RWPE1 (cell line): ENCODE measurements around the gene TSPAN9.
A peak's percentile ranks its signal among the peaks of the same experiment; 100 is the strongest.

Experiments
- CTCF ChIA-PET: fragments of 350-600 bp; sonication (Branson Sonifier 250); formaldehyde crosslinking; extraction: SDS; loops from one replicate; lab custom pipeline; 2021; lab: Yijun Ruan, JAX
- POLR2A ChIA-PET: fragments of 400-600 bp; formaldehyde crosslinking; extraction: SDS; loops from one replicate; lab custom pipeline; 2020; ENCODE audit warnings: antibody characterized with exemption; ENCODE audit not compliant: low non-redundant PET; lab: Yijun Ruan, JAX
- DNase-seq: peaks from one replicate; pipeline ENCODE4 v3.0.0; 2012; ENCODE audit warnings: low spot score
- H3K27ac ChIP-seq: fragments of 450-650 bp; 2 replicates; pipeline ENCODE4 v1.5.1; 2017
- TF ChIP-seq, protein P1 (sequence below): fragments of 450-650 bp; conservative IDR thresholded peaks from 2 replicates; pipeline ENCODE4 v1.5.1; 2017; ENCODE audit warnings: low read depth, mild to moderate bottlenecking

TSPAN9 gene

DNA sequence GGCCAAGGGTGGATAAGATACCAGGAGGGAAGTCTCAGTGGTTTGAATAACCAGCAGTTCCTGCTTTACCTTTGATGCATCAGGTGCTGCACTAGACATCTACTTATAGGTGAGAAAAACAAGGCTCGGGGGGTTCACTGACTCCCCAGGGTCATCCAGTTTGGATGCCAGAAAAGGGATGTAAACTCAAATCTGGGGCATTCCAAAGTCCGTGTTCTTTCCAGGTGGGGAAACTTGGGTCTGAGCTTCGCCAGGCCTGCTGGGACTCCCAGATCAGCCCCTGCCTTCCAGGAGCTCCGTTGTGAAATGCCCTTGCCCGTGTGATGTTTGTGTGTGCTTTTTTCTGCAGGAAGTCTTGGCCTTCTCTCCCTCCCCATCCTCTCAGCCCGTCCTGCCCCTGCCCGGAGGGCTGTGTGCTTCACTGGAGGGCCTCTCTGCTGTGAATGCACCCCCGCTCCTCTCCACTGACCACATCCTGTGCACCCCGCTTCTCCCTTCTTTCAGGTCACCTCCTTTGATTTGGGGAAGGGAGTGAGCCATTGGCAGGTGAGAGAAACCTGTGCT is 42.1 kb downstream of the TSPAN9 start:
- no peak for DNase-seq
- ChIA-PET CTCF (interaction anchor here (0.6 kb wide), 1 partner anchor 155 kb away, joined by 3 read pairs; no protein-coding TSS in a partner anchor), POLR2A (no interaction called here)
- peak overlapping the region; percentile 58 for H3K27ac ChIP-seq
- TF ChIP-seq, protein P1, sequence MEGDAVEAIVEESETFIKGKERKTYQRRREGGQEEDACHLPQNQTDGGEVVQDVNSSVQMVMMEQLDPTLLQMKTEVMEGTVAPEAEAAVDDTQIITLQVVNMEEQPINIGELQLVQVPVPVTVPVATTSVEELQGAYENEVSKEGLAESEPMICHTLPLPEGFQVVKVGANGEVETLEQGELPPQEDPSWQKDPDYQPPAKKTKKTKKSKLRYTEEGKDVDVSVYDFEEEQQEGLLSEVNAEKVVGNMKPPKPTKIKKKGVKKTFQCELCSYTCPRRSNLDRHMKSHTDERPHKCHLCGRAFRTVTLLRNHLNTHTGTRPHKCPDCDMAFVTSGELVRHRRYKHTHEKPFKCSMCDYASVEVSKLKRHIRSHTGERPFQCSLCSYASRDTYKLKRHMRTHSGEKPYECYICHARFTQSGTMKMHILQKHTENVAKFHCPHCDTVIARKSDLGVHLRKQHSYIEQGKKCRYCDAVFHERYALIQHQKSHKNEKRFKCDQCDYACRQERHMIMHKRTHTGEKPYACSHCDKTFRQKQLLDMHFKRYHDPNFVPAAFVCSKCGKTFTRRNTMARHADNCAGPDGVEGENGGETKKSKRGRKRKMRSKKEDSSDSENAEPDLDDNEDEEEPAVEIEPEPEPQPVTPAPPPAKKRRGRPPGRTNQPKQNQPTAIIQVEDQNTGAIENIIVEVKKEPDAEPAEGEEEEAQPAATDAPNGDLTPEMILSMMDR: no peak

DNA sequence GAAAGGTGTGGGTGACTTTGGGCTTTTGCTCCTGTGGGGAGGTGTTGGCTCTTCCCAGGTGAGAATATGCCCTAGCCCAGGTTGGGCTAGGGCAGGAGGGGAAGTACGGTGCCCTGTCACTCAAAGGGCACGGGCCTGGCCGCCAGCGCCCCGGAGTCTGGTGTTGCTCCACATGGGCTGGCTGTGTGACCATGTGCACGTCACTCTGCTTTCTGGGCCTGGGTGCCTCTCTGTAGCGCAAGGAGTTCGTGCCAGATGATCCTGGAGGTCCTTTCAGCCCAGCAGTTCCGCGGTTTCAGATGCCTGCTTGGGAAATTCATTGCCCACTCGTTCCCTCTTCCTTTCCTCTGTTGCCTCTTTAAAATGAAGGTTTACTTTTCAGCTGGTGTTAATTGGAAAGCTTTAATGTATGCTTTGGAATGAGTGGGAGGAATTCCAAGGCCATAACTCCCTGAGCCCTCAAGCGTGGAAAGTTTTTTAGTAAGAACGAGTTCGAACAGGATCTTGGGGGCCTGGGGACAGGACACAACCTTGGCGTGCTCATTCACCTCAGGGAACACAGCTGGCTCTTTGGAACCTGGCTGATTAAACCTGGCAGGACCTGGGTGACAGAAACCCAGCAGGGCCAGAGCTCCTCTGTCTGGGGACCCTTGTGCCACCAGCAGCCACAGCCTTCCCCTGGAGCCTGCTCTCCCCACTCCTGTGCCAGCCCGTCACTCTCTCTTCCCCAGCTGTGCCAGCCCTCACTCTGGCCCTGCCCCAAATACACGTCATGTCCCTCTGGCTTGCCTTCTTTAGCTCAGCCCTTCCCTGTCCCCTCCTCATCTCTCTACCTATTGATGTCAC is 42.8 kb downstream of the TSPAN9 start:
- ChIA-PET CTCF (interaction anchor here (0.6 to 0.9 kb wide), 2 partner anchors 47 to 154 kb away, joined by 3 read pairs; no protein-coding TSS in a partner anchor), POLR2A (no interaction called here)
- TF ChIP-seq, protein P1: no peak
- H3K27ac ChIP-seq: peak overlapping the region; percentile 58
- peak; percentile 39 for DNase-seq

- TF ChIP-seq, protein P1: no peak
- H3K27ac ChIP-seq: no peak overlapping the region; the same call in 1 of the 2 replicates
- CTCF ChIA-PET: interaction anchor here (0.9 kb wide), 1 partner anchor 47 kb away, joined by 3 read pairs; no protein-coding TSS in a partner anchor
- no peak for DNase-seq
- POLR2A ChIA-PET: no interaction called here
These were observed 43.5 kb downstream of the TSPAN9 start for GRCh38 chr12:3120701-3121100.

DNA sequence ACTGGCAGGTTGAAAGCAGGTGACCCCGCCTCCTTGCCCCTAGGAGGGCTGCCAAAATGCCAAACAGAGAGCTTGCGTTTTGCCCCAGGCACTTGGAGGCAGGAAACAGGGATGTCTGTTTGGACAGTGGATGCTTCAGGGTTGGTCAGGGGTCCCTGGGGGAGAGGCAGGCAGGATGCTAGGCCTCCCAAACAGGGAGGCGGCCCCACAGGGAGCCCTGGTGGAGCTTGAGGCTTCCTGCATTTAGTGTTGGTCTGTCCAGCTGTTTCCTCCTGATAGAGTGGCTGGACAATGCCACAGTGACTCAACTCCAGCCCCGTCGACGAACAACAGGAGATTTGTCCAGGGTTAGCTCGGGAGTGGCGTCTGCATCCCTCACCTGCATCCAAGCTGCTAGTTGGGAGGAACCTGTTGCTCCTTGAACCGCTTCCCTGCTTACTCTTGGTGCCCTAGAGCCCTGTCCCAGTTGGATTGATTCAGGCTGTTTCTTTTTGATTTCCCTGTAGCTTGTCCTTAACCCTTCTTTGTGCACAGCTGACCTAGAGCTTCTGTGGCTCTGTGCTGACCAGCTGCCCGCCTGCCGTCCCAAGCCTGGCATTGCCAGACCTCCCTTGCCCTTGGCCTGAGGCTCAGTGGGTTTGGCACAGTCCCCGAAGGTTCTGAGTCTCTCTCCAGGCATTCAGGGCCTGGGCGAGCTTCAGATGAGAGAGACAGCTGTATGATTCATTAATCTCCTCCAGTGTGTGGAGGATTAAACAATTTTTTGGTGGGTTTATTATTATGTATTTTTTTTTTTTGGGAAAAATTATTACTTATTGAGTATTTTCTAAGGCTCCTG is 45.9 kb downstream of the TSPAN9 start:
- peak; percentile 38 for DNase-seq
- POLR2A ChIA-PET: interaction anchor here (0.9 kb wide), 1 partner anchor 47 kb away, joined by 4 read pairs; no protein-coding TSS in a partner anchor
- peak overlapping the region; percentile 44 for H3K27ac ChIP-seq
- CTCF ChIA-PET: interaction anchor here (0.6 to 1.8 kb wide), 6 partner anchors 14 to 766 kb away, joined by 3 to 8 read pairs (median 4); no protein-coding TSS in a partner anchor
- TF ChIP-seq, protein P1: no peak

GRCh38 chr12:3123729-3124128 is 46.5 kb downstream of the TSPAN9 start:
- H3K27ac ChIP-seq: no peak overlapping the region
- POLR2A ChIA-PET: interaction anchor here (0.9 kb wide), 1 partner anchor 48 kb away, joined by 4 read pairs; no protein-coding TSS in a partner anchor

More at GRCh38 chr12:3123729-3124128, 46.5 kb downstream of the TSPAN9 start:
- no peak for DNase-seq
- CTCF ChIA-PET: interaction anchor here (0.6 to 1.8 kb wide), 4 partner anchors 51 to 152 kb away, joined by 3 to 8 read pairs (median 5); no protein-coding TSS in a partner anchor
- TF ChIP-seq, protein P1: no peak
